ENCODE data around the gene ARAP1.

DNA sequence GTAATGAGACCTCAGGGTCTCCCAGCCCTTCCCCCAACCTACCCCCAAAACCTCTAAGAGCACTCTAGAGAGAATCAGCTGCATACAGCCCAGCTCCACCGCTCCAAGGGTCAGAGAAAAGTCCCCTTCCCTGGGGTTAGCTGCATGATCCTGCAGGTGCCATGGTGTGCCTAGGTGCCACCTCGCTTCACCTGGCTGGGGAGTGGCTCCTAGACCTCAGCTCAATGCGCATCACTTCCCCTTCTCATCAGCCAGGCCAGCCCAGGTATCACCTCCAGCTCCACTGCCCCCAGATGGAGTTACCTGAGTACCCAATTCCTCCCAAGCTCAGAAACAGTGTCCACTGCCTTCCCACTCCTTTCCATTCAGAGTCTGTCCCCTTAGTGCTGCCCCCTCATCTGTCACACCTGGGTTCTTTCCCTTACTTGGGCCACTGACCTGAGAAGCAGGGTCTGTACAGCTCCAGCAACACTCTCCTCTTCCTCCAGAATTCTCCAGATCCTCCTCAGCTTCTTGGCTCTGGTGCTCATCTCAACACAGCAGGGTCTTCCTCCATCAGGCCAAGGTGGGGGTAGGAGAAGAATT is 40.3 kb upstream of the ARAP1 start:
- TF ChIP-seq EZH2 (IDR thresholded peaks at IDR 0.05; ENCODE audit: borderline replicate concordance, low read length) (no peak), CTCF (conservative IDR thresholded peaks at IDR 0.05 in 1 of 2, IDR thresholded peaks at IDR 0.05 in 1 of 2; ENCODE audit: extremely low read depth in 1 of 2, insufficient read depth in 1 of 2, low read depth in 1 of 2, low read length in 2 of 2) (no peak)
